Heart left ventricle (tissue), 16 donors: ENCODE measurements around the gene PPM1D. TPM values are rescaled to one million over a fixed set of nuclear protein-coding genes. Genes with fewer than 3 reads are reported as not detected.
A peak's percentile ranks its signal among the peaks of the same experiment; 100 is the strongest.
"Not testable (repeated sequence)": the region's sequence is repeated elsewhere in the genome, so short reads cannot be mapped to it uniquely, and the experiment has no call there.

Source experiments
- ATAC-seq, 4 donors: fragments of 200-7000 bp; cut with Tn5 transposase; one replicate each; pipeline ENCODE4 v1.9.1; 2020 to 2022; ENCODE audit warnings: moderate library complexity in 4 of 4, mild to moderate bottlenecking in 3 of 4, moderate number of reproducible peaks in 1 of 4
- DNase-seq, 5 donors: peaks; one replicate each; pipeline ENCODE4 v3.0.0-alpha.2; 2020
- H3K27ac ChIP-seq, 12 donors: fragments of 200-600 bp; sonication (generic) in 4 of 12; one replicate each; pipeline versions ENCODE4 v1.5.0 to v1.8.0; 2016 to 2022; ENCODE audit warnings: mild to moderate bottlenecking in 2 of 12
- H3K27me3 ChIP-seq, 9 donors: fragments of 200-600 bp; sonication (generic) in 2 of 9; one replicate each; pipeline versions ENCODE4 v1.5.1 to v1.8.0; 2016 to 2022; ENCODE audit warnings: mild to moderate bottlenecking in 3 of 9
- H3K36me3 ChIP-seq, 9 donors: fragments of 200-600 bp; sonication (generic) in 2 of 9; one replicate each; pipeline versions ENCODE4 v1.5.0 to v1.8.0; 2018 to 2022; ENCODE audit warnings: mild to moderate bottlenecking in 2 of 9
- H3K4me1 ChIP-seq, 12 donors: fragments of 200-600 bp; sonication (generic) in 4 of 12; one replicate each; pipeline versions ENCODE4 v1.5.0 to v1.8.0; 2016 to 2022; ENCODE audit warnings: mild to moderate bottlenecking in 3 of 12
- H3K4me3 ChIP-seq, 12 donors: fragments of 200-600 bp; sonication (generic) in 4 of 12; one replicate each; pipeline versions ENCODE4 v1.5.0 to v1.8.0; 2017 to 2022; ENCODE audit warnings: mild to moderate bottlenecking in 9 of 12, moderate library complexity in 4 of 12
- H3K9me3 ChIP-seq, 12 donors: fragments of 200-600 bp; sonication (generic) in 4 of 12; one replicate each; pipeline versions ENCODE4 v1.5.0 to v1.8.0; 2016 to 2022; ENCODE audit warnings: mild to moderate bottlenecking in 1 of 12
- CTCF ChIP-seq, 12 donors: fragments of 200-600 bp; sonication (generic) in 4 of 12; IDR thresholded peaks; one replicate each; pipeline versions ENCODE4 v1.5.0 to v1.8.0; 2018 to 2022; ENCODE audit warnings: antibody characterized with exemption in 12 of 12, mild to moderate bottlenecking in 5 of 12
- POLR2A ChIP-seq, 2 donors: fragments of 450-650 bp; IDR thresholded peaks; one replicate each; pipeline ENCODE4 v1.6.1; 2017; ENCODE audit warnings: antibody characterized with exemption in 2 of 2, mild to moderate bottlenecking in 2 of 2, moderate library complexity in 2 of 2
- WGBS, 4 donors: extraction: QIAGEN DNeasy Blood & Tissue Kit in 2 of 4; methylation state at CpG; one replicate each; pipeline versions ENCODE4 v1.1.5 to v1.1.7; 2013 to 2018; 5-methylcytosine and 5-hydroxymethylcytosine counted together
- intact Hi-C, 10 donors: fragments of 100-400 bp; cut with DNase I; formaldehyde crosslinking; loops; one replicate each; pipeline versions ENCODE4 v1.11.1 to v1.14.2; 2022
- polyA plus RNA-seq, 2 donors: library from polyadenylated mRNA; stranded (reverse); fragments of 200-250 nt; gene quantifications; one replicate each; pipeline ENCODE4 v1.2.3, GENCODE V29; 2013
- total RNA-seq, 9 donors: library from RNA; depleted of rRNA in 2 of 9; stranded (reverse); fragments of >200 nt in 2 of 9; fragmentation: NEBNext Ultra II Directional in 3 of 9; extraction: Animal tissue kit (Norgen Biotek cat#: 25700) in 3 of 9; gene quantifications; one replicate each; pipeline versions ENCODE4 v1.1.0 to v1.2.4, GENCODE V29; 2016 to 2023
- donor health status: ischemic (EF 13 %, LVEDD 7.1; RV severe dilation, severe dysfunction).
- donor health status: healthy with polysubstance abuse.
- donor health status: DM: no; HTN: yes; CAD: no.
- donor health status: DM: no; HTN: no; CAD: no.
- donor health status: ischemic (EF 25% LVEDD 6.9; RV normal size, moderate dysfunction).
- donor health status: ischemic (EF 25% LVEDD 5.7; RV mildly dilated, moderate dysfunction).
- donor health status: healthy.
- donor health status: DM: yes; HTN: yes; CAD: no.
- donor health status: ischemic (EF 35%, LVEDD 5.7; RV mildly dilated, moderate dysfunction).
- donor health status: nonischemic (EF 11% LVEDD 7.7; RV severe dilation, severe dysfunction).
- donor health status: DM: yes; HTN: yes; CAD: no.
- donor health status: PGD.
- donor health status: ischemic (EF 29% LVEDD 5.4; RV normal size, mild dysfunction).
- donor health status: nonischemic (EF 23%, LVEDD 6.1; RV moderate dilation, normal function).

PPM1D gene
- total and polyA plus RNA-seq, 11 donors = 1.9 to 11.4 (median 7.4) TPM

GRCh38 chr17:60602871-60603270 is 2.9 kb downstream of the PPM1D start:
- peaks cover 0 to 63% (median 25%) of the 10 kb centered on the region in 12 donors for H3K4me1 ChIP-seq
- DNase-seq (no peak), ATAC-seq (no peak)
- peak overlapping the region in 9 of 12 donors; percentile 67 to 98 (median 93) for H3K4me3 ChIP-seq
- H3K36me3 ChIP-seq = no peaks in the 10 kb centered on the region
- peak overlapping the region in 2 of 12 donors; percentile 98 for H3K27ac ChIP-seq
- intact Hi-C loops = loop anchor here in 4 of 10 donors (5.0 kb wide), 2 partner anchors 34 to 39 kb away; no protein-coding TSS in a partner anchor
- 16 to 20% (median 17%) methylated on average over 1 of the region's 1 CpG for WGBS, 4 donors
- H3K9me3 ChIP-seq = no peaks in the 10 kb centered on the region
- H3K27me3 ChIP-seq = no peaks in the 10 kb centered on the region
- TF ChIP-seq POLR2A (IDR thresholded peaks at IDR 0.05) (no peak), CTCF (IDR thresholded peaks at IDR 0.05) (no peak)

DNA sequence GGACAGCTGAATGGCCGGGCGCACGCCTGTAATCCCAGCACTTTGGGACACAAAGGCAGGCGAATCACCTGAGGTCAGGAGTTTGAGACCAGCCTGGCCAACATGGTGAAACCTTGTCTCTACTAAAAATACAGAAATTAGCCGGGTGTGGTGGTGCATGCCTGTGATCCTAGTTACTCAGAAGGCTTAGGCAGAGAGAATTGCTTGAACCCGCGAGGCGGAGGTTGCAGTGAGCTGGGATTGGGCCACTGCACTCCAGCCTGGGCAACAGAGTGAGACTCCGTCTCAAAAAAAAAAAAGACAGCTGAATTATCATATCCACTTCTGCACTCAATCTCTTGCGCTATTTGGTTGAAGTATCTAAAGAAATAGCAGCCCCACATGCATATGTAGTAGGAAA is 3.5 kb downstream of the PPM1D start:
- H3K27ac ChIP-seq, H3K36me3 ChIP-seq, H3K9me3 ChIP-seq, ATAC-seq, H3K4me3 ChIP-seq, H3K27me3 ChIP-seq, DNase-seq: not testable (repeated sequence)
- intact Hi-C loops = loop anchor here in 4 of 10 donors (5.0 kb wide), 2 partner anchors 34 to 39 kb away; no protein-coding TSS in a partner anchor
- WGBS, 4 donors = 89 to 96% (median 95%) methylated on average over 10 of the region's 10 CpGs
- peaks cover 0 to 57% (median 25%) of the 10 kb centered on the region in 12 donors for H3K4me1 ChIP-seq

DNA sequence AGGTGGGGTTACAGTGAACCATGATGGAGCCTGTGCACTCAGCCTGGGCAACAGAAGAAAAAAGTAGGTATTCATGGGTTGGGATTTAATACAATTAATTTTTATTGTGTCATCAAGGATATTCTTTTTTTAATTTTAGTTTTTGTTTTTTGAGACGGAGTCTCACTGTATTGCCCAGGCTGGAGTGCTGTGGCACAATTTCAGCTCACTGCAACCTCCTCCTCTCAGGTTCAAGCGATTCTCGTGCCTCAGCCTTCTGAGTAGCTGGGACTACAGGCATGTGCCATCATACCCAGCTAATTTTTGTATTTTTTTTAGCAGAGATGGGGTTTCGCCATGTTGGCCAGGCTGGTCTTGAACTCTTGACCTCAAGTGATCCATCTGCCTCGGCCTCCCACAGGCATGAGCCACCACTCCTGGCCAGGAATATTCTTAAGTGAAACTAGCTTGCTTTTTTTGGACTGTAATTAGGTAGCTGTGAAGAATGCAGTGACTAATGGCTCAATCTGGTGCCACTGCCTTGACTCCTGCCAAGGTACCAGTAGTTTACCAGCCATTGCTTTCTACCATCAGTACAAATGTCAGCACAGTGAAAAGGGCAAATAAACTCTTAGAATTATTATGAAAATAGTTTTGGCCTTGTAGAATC is 4.8 kb downstream of the PPM1D start:
- 81 to 90% (median 88%) methylated on average over 5 of the region's 5 CpGs for WGBS, 4 donors
- DNase-seq (peak in 4 of 5 donors; percentile 15 to 36 (median 30)), ATAC-seq (peak; percentile 26 to 40 (median 29))

DNA sequence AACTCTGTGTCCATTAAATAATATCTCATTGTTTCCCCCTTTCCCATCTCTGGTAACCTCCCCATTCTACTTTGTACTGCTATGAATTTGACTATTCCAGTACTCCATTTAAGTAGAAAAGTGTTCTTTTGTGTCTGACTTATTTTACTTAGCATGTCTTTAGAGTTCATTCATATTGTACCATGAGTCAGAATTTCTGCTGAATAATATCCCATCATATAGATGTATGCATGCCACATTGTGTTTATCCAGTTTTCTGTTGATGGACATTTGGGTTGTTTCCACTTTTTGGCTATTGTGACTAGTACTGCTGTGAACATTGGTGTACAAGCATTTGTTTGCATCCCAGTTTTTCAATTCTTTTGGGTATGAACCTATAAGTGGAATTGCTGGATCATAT is 6.0 kb downstream of the PPM1D start:
- Histone ChIP-seq H3K27ac (no peak overlapping the region), H3K27me3 (no peaks in the 10 kb centered on the region), H3K4me1 (peaks cover 0 to 55% (median 34%) of the 10 kb centered on the region in 12 donors), H3K4me3 (no peak overlapping the region), H3K9me3 (no peaks in the 10 kb centered on the region), H3K36me3 (no peaks in the 10 kb centered on the region)
- no peak for ATAC-seq
- intact Hi-C loops = no loop called here
- DNase-seq = no peak
- TF ChIP-seq POLR2A (IDR thresholded peaks at IDR 0.05) (no peak), CTCF (IDR thresholded peaks at IDR 0.05) (no peak)

More for the DNA sequence above, 4.8 kb downstream of the PPM1D start:
- H3K9me3 ChIP-seq = no peaks in the 10 kb centered on the region
- no peaks in the 10 kb centered on the region for H3K27me3 ChIP-seq
- intact Hi-C loops = loop anchor here in 4 of 10 donors (5.0 kb wide), 2 partner anchors 32 to 37 kb away; no protein-coding TSS in a partner anchor
- TF ChIP-seq POLR2A (IDR thresholded peaks at IDR 0.05) (no peak), CTCF (IDR thresholded peaks at IDR 0.05) (no peak)
- H3K4me1 ChIP-seq = peaks cover 0 to 47% (median 23%) of the 10 kb centered on the region in 12 donors
- no peak overlapping the region for H3K4me3 ChIP-seq
- no peaks in the 10 kb centered on the region for H3K36me3 ChIP-seq
- H3K27ac ChIP-seq = peak overlapping the region in 9 of 12 donors; percentile 3 to 66 (median 38)
